ENCODE measurements around the gene INPP5B.

INPP5B gene

GRCh38 chr1:37866491-37866890 lies 80.4 kb downstream of the INPP5B start:
- no peak for DNase-seq

GRCh38 chr1:37865348-37866120 lies 81.3 kb downstream of the INPP5B start:
- DNase-seq: peak; percentile 11

- no peak for DNase-seq
These were observed 84.5 kb downstream of the INPP5B start for GRCh38 chr1:37862330-37862729.

GRCh38 chr1:37861151-37861550 lies 85.7 kb downstream of the INPP5B start:
- DNase-seq: no peak

GRCh38 chr1:37860346-37860666 lies 86.5 kb downstream of the INPP5B start:
- DNase-seq: no peak

GRCh38 chr1:37859507-37860345 lies 87.1 kb downstream of the INPP5B start, which contains the start of gene MTF1:
Gene MTF1, minus strand, starts transcription at chr1:37859592. Its CDS starts 1,934 bp downstream, at chr1:37857658.
- peak; percentile 98 for DNase-seq

- no peak for DNase-seq
These were observed 87.8 kb downstream of the INPP5B start for GRCh38 chr1:37858931-37859506.

- DNase-seq: no peak
These were observed 92.4 kb downstream of the INPP5B start for GRCh38 chr1:37854406-37854805.

- no peak for DNase-seq
These were observed 93.7 kb downstream of the INPP5B start for GRCh38 chr1:37853157-37853556.

GRCh38 chr1:37851782-37852210 lies 95.1 kb downstream of the INPP5B start:
- DNase-seq: no peak

- DNase-seq: no peak
These were observed 95.6 kb downstream of the INPP5B start for GRCh38 chr1:37851262-37851661.

GRCh38 chr1:37850352-37850955 lies 96.4 kb downstream of the INPP5B start:
- DNase-seq: no peak

- no peak for DNase-seq
These were observed 97.4 kb downstream of the INPP5B start for GRCh38 chr1:37849480-37849879.

GRCh38 chr1:37846647-37847339 lies 100.1 kb downstream of the INPP5B start:
- no peak for DNase-seq

- DNase-seq: no peak
These were observed 101.1 kb downstream of the INPP5B start for GRCh38 chr1:37845786-37846185.

- DNase-seq: no peak
These were observed 101.7 kb downstream of the INPP5B start for GRCh38 chr1:37845049-37845646.

GRCh38 chr1:37844536-37844935 lies 102.3 kb downstream of the INPP5B start:
- DNase-seq: no peak

- no peak for DNase-seq
These were observed 105.2 kb downstream of the INPP5B start for GRCh38 chr1:37841652-37842051.

- no peak for DNase-seq
These were observed 106.1 kb downstream of the INPP5B start for GRCh38 chr1:37840711-37841110.

- DNase-seq: no peak
These were observed 107.2 kb downstream of the INPP5B start for GRCh38 chr1:37839676-37840075.

- no peak for DNase-seq
These were observed 110.1 kb downstream of the INPP5B start for GRCh38 chr1:37836788-37837187.

- DNase-seq: no peak
These were observed 115.0 kb downstream of the INPP5B start for GRCh38 chr1:37831809-37832208.

All from fibroblast of skin of scalp (primary cell).